ENCODE data around the gene GNAO1. TPM values are rescaled to one million over a fixed set of nuclear protein-coding genes. Genes with fewer than 3 reads are reported as not detected.

The GNAO1 gene
- polyA plus RNA-seq, 1 donor from 2014 or later = 31.5 TPM

DNA sequence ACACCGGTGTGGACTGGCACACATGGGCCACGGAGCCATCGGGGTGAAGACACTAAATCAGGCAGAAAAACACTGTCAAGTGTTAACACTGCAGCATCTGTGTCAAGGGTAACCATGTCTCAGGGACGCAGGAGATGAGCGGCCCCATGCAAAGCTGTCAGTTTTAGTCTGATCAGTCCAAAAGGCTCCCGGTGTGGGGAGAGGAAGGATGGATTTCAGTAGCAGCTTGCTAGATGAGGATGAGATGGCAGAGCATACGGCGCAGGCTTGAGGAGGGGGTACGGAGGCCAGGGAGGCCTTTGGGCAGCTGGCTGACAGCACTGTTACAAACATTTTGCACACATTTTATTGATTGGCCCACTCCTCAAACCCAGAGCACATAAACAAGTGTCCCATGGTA lies 98.1 kb downstream of the GNAO1 start:
- Histone ChIP-seq H3F3A (ENCODE audit: insufficient read depth, low read length, poor library complexity, severe bottlenecking) (no peaks in the 10 kb centered on the region), H2AFZ (ENCODE audit: low read depth, low read length) (no peak overlapping the region), H4K20me1 (ENCODE audit: insufficient read depth) (peaks cover 2% of the 10 kb centered on the region), H3K79me2 (replicated peaks; ENCODE audit: insufficient read depth, low read length) (no peaks in the 10 kb centered on the region), H3K9ac (ENCODE audit: low read length) (no peak overlapping the region), H3K4me2 (ENCODE audit: low read length) (no peak overlapping the region), H3K27me3 (ENCODE audit: insufficient read depth, low read depth, low read length) (no peaks in the 10 kb centered on the region), H3K36me3 (ENCODE audit: insufficient read depth, low read length) (no peaks in the 10 kb centered on the region), H3K27ac (ENCODE audit: low read length) (no peak overlapping the region), H3K4me3 (ENCODE audit: low read length) (no peak overlapping the region), H3K9me3 (ENCODE audit: low read length) (no peaks in the 10 kb centered on the region), H3K9me2 (ENCODE audit: insufficient read depth, low read length) (no peaks in the 10 kb centered on the region)
- no peak for TF ChIP-seq POLR2AphosphoS5 (IDR thresholded peaks at IDR 0.05)
- TF ChIP-seq RAD21 (conservative IDR thresholded peaks at IDR 0.05) = no peak
- no peak for TF ChIP-seq SMC3 (conservative IDR thresholded peaks at IDR 0.05; ENCODE audit: poor library complexity)
- TF ChIP-seq EZH2 (IDR thresholded peaks at IDR 0.05; ENCODE audit: borderline replicate concordance, insufficient read depth, low read length, poor library complexity, severe bottlenecking) = no peak
- TF ChIP-seq REST (IDR thresholded peaks at IDR 0.05; ENCODE audit: borderline replicate concordance) = no peak
- no peak for TF ChIP-seq MXI1 (conservative IDR thresholded peaks at IDR 0.05; ENCODE audit: poor library complexity, severe bottlenecking)
- TF ChIP-seq, protein P1, sequence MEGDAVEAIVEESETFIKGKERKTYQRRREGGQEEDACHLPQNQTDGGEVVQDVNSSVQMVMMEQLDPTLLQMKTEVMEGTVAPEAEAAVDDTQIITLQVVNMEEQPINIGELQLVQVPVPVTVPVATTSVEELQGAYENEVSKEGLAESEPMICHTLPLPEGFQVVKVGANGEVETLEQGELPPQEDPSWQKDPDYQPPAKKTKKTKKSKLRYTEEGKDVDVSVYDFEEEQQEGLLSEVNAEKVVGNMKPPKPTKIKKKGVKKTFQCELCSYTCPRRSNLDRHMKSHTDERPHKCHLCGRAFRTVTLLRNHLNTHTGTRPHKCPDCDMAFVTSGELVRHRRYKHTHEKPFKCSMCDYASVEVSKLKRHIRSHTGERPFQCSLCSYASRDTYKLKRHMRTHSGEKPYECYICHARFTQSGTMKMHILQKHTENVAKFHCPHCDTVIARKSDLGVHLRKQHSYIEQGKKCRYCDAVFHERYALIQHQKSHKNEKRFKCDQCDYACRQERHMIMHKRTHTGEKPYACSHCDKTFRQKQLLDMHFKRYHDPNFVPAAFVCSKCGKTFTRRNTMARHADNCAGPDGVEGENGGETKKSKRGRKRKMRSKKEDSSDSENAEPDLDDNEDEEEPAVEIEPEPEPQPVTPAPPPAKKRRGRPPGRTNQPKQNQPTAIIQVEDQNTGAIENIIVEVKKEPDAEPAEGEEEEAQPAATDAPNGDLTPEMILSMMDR (IDR thresholded peaks at IDR 0.05; ENCODE audit: poor library complexity, severe bottlenecking) = no peak
- no peak for TF ChIP-seq TAF1 (IDR thresholded peaks at IDR 0.05; ENCODE audit: low read depth)
- TF ChIP-seq EP300 (conservative IDR thresholded peaks at IDR 0.05; ENCODE audit: poor library complexity, severe bottlenecking) = no peak

DNA sequence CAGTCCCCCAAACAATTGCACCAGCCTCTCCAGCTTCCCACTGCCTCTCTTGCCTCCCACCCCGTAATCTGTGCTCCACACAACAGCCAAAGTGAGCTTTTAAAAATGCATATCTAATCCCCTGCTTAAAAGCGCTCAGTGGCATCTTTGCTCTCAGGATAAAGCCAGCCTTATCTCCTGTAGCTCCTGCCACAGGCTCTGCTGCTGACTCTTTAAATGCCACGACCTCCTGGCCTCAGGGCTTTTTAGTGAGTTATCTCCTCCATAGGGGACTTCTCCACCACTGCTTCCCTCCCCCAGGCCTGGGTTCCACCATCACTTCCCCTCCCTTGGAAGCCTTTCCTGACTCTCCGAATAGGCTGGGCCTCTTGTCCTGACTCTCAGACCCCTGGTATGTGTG lies 98.6 kb downstream of the GNAO1 start:
- Histone ChIP-seq H3K4me3 (ENCODE audit: low read length) (no peak overlapping the region), H3K27me3 (ENCODE audit: insufficient read depth, low read depth, low read length) (no peaks in the 10 kb centered on the region), H2AFZ (ENCODE audit: low read depth, low read length) (no peak overlapping the region), H3K9me2 (ENCODE audit: insufficient read depth, low read length) (no peaks in the 10 kb centered on the region), H3K79me2 (replicated peaks; ENCODE audit: insufficient read depth, low read length) (no peaks in the 10 kb centered on the region), H4K20me1 (ENCODE audit: insufficient read depth) (peaks cover 4% of the 10 kb centered on the region), H3K36me3 (ENCODE audit: insufficient read depth, low read length) (no peaks in the 10 kb centered on the region), H3F3A (ENCODE audit: insufficient read depth, low read length, poor library complexity, severe bottlenecking) (no peaks in the 10 kb centered on the region), H3K9ac (ENCODE audit: low read length) (no peak overlapping the region), H3K4me2 (ENCODE audit: low read length) (no peak overlapping the region), H3K9me3 (ENCODE audit: low read length) (no peaks in the 10 kb centered on the region), H3K27ac (ENCODE audit: low read length) (no peak overlapping the region)
- TF ChIP-seq POLR2AphosphoS5 (IDR thresholded peaks at IDR 0.05) (no peak), EZH2 (IDR thresholded peaks at IDR 0.05; ENCODE audit: borderline replicate concordance, insufficient read depth, low read length, poor library complexity, severe bottlenecking) (no peak), REST (IDR thresholded peaks at IDR 0.05; ENCODE audit: borderline replicate concordance) (no peak), EP300 (conservative IDR thresholded peaks at IDR 0.05; ENCODE audit: poor library complexity, severe bottlenecking) (no peak), SMC3 (conservative IDR thresholded peaks at IDR 0.05; ENCODE audit: poor library complexity) (no peak), TAF1 (IDR thresholded peaks at IDR 0.05; ENCODE audit: low read depth) (no peak), RAD21 (conservative IDR thresholded peaks at IDR 0.05) (no peak), MXI1 (conservative IDR thresholded peaks at IDR 0.05; ENCODE audit: poor library complexity, severe bottlenecking) (no peak)
- TF ChIP-seq, protein P1 (IDR thresholded peaks at IDR 0.05; ENCODE audit: poor library complexity, severe bottlenecking) = no peak
